ENCODE results near the gene CCDC192.

CCDC192 gene

DNA sequence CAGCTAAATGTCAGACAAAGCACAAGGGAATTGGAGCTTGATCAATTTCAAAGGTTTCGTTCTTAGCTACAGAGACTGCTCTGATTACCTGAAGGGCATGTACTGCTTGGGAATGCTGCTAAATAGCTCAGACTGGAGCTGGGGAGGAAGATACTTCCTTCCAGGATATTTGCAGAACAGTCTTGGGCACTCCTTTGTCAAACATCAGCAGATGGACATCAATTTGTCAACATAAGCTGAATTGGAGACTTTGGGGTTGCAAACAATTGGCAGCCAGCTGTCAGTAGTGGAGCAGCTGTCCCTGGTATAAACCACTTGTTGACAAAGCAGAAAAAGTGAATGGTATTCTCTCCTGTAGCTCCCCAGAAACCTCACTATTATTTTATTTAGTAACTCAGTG lies 182.0 kb downstream of the CCDC192 start:
- DNase-seq (ENCODE audit: low spot score), result no peak

DNA sequence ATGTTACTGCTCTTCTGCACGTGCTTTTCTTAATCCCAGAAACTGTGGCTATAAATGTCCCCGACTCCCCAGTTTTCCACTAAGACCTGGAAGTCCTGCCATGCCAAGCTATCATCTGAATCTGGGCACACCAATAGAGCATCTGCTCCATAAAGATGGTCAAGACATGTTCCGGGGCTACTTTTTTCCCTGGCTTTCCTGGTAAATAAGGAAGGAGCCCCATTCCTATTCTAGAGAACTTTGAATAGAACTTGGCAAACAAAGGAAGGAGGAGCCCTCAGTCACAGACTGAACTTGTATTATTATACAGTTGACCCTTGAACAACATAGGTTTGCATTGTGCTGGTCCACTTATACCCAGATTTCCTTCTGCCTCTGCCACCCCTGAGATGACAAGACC lies 182.9 kb downstream of the CCDC192 start:
- DNase-seq (ENCODE audit: low spot score), result no peak

DNA sequence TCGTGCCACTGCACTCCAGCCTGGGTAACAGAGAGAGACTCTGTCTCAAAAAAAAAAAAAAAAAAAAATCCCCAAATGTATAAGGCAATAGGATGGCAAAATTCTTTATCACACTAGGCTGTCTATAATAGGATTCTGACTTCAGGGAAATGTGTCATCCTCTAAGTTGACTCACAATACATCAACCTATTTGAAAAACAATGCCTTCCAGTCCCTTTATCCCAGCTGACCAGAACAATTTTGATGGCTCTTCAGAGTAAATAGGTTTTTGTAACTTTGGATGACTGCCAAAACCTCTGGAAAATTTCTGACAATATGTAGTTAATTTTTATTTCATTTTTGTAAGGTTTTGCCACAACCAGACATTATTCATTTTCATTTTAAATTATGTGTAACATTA lies 184.1 kb downstream of the CCDC192 start:
- no peak for DNase-seq (ENCODE audit: low spot score)

DNA sequence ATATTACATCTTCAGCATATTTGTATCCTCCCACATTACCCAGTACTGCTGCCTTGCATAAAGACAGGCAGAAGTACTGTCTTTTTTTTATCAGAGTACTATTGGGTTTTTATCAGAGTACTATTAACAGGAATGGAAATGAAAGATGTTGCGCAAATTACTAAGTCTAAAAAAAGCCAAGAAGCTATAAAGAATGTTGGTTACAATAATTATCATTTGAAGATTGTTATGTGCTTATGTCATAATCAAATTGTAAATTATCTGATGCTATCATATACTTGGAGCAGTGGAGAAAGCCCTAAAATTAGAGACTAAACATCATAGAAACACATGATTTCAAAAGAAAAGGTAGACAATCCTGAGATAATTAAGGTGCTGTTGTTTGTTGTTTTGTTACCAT lies 188.8 kb downstream of the CCDC192 start:
- no peak for DNase-seq (ENCODE audit: low spot score)

DNA sequence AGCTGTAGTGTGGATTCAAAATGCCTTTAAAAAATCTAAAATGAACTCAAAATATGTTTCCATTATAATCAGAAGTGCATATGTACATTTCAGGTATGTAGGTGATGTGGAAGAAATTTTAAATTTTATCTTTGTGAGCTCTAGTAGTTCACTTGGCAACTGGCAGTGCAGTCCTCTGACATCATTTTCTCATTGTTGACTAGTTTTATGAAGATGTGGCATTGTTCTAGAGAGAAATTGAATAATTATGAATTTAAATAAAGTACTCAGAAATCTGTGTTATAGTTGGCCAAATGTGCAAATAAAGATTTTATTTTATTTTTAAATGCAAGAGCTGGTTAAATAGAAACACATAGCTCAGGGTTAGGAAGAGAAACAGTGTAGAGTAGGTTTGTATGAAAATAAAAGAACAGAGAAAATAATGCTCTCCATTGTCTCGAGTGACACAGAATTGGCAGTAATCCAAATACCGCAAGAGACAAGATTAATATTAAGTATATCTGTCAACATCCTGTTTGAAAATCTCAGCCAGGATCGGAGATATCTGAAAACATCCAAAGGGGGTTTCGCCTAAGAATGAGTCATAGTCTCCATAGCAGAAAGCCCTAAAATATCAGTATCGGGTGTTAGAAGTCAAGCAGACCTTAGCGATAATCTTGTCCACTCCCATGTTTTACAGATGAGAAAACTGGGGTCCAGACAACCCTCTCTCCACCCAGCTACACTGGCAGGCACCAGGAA lies 189.4 kb downstream of the CCDC192 start:
- no peak for DNase-seq (ENCODE audit: low spot score)

DNA sequence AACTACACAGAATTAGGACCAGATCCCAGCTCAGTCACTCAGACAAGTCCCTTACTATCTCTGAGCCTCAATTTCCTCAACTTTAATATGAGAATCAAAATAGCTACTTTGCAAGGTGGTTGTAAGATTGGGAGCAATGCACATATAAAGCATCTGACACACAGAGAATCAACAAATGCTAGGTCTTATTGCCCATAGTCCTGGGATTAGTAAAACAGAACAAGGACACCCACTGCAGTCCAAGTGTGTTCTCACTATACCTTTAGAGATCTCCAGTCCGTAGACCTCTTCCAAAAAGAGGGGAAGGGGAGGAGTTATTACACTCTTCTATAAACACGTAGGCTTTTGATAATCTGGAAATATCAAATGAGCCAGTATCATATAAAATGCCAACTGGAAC lies 190.0 kb downstream of the CCDC192 start:
- DNase-seq (ENCODE audit: low spot score), result no peak

DNA sequence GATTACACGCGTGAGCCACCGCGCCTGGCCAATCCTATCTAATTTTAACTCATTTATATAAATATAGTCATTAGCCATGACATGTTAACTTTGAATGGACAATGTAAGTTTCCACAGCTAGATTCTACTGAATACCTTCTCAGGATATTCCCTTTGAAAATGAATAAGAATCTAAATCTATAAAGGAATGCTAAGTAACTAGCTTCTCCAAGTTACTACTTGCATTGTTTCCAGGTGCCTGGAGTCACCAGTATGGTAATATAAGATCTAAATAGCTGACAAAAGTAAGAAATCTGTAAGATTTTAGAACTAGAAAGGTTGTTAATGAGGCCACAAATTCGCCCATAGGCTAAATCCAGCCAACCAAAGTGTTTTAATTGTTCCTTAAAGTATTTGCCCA lies 191.3 kb downstream of the CCDC192 start:
- DNase-seq (ENCODE audit: low spot score), result no peak

DNA sequence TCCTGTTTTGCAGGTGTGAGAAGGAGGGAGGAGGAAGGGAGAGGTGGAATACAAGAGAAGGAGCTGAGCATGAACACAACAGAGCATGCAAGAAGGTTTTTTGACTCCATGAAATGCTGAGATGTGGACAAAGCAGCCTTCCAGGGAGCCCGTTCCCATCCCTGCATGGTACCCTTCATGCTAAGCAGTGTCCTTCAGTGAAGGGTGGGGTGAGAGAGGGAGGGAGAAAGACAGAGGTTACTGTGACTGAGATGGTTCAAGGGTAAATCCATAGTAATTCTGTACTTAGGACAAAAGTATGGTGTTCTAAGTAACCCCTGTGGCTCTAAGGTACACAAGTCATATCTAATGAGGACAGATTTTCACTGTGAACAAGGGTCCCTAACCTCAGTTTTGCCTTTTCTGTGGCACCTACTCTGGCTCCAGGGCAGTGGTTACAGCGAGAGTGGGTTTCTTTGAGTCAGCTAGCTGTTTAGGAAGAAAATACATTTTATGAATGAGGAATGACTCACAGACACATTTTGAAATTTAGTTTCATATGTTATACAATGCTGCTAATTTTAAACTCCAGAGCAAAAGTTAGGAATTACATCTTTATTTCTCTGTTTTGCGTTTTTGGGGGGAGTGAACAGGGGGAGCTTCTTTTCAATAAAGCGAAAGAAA lies 195.5 kb downstream of the CCDC192 start:
- no peak for DNase-seq (ENCODE audit: low spot score)

DNA sequence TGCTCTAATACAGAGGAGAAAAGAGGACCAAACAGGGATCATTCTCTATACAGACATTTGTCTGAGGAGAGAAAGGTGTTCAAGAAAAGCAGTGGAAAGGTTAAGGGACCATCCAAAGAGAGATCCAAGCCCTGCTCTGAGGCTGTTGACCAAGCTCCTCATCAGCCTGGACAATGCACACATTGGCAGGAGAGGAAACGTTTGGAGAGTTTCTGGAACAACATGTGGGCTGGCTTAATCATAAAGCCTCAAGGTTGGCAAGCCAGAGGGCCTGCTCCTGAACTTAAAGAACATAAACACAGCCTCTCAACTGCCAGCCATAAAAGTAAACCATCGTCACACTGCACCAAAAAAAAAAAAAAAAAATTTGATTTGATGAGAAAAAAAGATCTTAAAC lies 196.0 kb downstream of the CCDC192 start:
- no peak for DNase-seq (ENCODE audit: low spot score)

DNA sequence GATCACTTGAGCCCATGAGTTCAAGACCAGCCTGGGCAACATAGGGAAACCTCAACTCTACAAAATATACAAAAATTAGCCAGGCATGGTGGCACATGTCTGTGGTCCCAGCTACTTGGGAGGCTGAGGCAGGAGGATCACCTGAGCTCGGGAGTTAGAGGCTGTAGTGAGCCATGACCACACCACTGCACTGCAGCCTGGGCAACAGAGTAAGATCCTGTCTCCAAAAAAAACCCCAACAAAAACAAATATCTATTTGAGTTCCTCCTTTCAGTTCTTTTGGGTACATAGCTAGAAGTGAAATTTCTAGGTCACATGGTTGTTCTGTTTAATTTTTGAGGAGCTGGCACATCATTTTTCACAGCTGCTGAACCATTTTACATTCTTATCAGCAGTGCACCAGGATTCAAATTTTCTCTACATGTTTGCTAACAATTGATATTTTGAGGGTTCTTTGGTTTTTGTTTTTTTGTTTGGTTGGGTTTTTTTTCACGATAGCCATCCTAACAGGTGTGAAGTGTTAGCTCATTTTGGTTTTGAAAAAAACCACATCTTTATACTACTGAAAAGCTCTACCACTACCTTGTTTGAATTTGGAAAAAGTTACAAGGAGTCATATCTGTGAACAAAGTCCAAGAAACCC lies 203.5 kb downstream of the CCDC192 start:
- DNase-seq (ENCODE audit: low spot score), result no peak

DNA sequence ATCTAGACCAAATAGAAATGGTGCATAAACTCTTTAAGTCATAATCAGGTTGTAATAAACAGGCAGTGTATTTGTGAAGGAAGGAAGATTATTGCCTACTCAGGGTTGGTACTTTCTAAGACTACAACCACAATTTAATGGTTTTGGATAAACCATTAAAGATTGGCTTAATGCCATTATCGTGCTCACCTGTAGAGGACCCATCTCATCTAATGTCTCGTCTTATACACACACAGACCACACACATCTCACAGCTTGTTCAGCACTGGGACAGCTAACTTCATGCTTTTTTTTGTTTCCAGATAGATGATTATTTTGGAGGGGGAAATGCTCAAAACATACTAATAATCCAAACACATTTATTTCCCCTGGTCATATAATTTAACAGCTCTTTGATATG lies 204.7 kb downstream of the CCDC192 start:
- no peak for DNase-seq (ENCODE audit: low spot score)

DNA sequence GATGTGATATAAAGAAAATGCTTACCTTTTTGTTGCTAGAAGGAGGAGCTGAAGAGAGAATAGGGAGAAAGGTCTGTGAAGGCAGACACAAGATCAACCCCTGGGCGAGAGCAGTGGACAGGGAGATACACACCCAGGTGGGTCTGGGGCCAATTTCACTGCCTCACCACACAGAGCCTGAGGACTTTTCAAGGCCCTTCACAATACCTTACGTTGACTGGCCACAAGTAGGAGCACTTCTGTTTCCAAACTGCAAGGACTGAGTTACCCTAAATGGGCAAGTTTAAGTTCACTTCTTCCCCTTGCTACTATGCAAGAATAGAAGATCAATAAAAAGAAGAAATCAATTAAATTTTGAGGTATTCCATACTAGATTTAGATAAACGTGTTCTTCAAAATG lies 205.9 kb downstream of the CCDC192 start:
- DNase-seq (ENCODE audit: low spot score), result no peak

DNA sequence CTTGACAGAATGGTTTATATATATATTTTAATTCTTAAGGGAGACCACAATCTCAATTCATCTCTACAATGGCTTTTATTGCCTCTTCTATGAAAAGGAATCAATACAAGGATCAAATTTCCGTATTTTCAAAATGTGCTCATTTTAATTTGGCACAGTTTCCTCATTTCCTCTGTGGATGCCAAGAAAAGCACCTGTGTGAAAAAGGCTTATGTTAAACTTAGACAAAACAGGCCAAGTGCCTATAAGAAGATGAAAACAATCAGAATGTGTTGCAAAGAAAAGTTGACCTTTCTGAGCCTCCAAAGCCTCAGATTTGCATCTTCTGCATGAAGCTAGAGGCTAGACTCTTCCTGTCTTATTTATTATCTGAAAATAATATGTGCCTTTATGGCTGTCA lies 206.6 kb downstream of the CCDC192 start:
- no peak for DNase-seq (ENCODE audit: low spot score)

DNA sequence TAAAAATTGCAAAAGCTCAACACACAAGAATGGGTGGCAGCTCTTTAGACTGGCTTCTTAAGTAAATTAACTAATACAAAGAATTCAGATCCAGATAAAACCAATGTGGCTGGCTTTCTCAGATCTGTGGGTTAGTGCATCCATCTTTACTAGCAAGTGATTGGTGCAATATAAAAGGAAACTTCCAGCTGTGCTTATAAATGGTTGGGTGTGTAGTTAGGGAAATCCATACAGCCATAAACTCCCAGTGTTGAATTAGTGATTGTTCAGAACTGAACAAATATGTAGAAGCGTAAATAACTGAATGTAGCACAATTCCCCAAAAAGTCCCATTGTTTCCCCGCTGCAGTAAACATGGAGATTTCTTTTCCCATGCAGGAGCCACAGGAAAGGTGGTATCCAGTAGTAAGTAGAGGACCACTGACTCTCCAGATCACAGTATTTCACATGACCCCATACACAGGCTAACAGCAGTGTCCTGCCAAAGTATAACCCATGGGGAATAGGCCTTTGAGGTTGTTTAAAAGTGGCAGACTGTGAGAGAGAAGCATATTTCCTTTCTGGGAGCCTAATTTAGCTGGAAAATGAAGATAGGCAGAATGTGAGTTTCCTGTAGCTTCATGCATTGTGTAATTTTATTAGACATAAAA lies 207.2 kb downstream of the CCDC192 start:
- DNase-seq (ENCODE audit: low spot score), result no peak

DNA sequence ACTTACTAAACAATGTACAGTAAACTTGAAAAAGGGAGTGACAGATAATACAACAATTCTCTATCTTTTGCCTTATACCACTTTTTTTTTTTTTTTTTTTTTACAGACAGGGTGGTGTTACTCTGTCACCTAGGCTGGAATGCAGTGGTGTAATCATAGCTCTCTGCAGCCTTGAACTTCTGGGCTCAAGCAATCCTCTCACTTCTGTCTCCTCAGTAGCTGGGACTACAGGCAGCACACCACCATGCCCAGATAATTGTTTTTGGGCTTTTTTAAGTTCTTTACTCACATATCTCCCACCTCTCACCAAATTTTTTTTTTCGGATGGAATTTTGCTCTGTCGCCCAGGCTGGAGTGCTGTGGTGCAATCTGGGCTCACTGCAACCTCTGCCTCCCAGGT lies 208.4 kb downstream of the CCDC192 start:
- no peak for DNase-seq (ENCODE audit: low spot score)

DNA sequence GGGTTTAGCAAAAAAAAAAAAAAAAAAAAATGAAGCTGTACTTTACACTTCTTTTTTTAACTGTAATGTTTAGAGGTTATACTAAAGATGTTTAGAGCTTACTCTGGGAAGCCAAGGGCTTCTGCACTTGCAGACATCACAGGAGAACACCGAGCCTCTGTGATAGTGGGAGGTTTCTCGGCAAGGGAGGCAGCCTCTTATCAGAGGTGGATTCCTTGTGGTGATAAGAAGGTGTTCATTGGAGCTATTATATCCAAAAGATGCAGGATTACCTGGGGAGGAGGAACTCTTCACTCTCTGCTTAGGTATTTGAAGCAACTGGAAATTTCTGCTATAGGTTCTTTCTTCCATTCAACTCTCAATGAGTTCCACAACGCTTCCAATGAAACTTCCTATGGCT lies 209.2 kb downstream of the CCDC192 start:
- DNase-seq (ENCODE audit: low spot score), result no peak

DNA sequence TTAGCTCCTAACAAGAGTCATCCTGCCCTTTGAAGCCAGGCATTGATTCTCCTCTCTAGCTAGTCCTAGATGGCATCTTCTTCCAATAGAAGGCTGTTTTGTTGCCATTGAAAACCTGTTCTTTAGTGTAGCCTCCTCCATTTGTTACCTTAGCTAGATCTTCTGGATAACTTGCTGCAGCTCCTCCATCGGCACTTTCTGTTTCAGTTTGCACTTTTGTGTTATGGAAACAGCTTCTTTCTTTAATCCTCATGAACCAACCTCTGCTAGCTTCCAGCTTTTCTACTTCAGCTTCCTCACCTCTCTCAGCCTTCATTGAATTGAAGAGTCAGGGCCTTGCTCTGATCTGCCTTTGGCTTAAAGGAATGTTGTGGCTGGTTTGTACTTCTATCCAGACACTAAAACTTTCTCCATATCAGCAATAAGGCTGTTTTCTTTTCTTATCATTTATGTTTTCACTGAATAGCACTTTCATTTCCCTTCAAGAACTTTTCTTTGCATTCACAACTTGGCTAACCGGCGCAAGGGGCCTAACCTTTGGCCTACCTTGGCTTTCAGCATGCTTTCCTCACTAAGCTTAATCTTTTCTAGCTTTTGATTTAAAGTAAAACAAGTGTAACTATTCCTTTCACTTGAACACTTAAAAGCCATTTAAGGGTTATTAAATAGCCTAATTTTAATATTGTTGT lies 213.8 kb downstream of the CCDC192 start:
- no peak for DNase-seq (ENCODE audit: low spot score)

DNA sequence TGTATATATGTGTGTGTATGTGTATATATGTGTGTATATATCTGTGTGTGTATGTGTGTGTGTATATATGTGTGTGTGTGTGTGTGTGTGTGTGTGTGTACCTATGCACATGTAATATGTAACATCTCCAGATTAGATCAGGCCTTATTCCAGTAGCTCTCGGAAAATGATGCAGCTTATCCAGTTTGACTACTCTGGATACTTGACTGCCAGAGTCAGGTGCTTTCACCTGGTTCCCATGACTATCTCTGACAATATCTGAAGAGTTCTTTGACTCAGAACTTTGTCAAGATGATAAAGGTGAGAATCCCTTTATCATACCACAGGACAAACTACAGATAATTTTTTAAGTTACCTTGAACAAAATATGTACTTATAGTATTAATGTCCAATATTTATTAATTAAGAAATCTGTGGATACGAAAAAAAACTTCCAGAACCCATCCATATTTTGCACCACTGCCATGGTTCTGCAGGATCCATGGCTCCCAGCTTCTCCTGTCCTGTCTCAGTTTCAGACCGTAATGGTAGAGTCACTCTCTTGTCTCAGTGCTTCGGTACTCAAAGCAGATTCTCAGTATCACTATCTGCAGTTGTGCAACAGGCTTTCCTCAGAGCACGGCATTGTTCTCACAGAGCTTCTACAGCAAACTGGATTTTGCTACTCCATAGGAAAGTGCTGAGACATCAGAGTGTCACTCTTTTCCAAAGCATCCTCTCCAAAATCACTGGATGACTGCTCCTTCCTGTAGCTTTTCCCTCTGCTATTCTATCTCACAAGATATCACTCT lies 216.0 kb downstream of the CCDC192 start:
- no peak for DNase-seq (ENCODE audit: low spot score)

DNA sequence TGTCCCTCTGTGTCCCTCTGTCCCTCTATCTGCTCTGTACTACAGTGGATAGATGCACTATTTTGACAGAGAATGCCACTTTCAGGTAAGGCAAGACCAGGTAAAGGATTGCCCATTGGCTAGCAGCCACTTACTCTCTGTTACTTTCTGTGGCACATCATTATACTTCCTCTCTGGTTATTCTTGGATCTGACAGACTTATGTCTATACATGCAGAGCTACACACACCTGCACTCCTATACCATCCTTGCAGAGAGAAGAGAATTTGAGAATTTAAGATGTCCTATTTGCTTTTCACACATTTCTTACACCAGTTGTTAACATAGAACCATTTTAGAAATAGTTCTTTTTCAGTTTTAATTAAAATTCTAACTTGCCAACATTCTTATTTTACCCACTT lies 216.6 kb downstream of the CCDC192 start:
- no peak for DNase-seq (ENCODE audit: low spot score)

DNA sequence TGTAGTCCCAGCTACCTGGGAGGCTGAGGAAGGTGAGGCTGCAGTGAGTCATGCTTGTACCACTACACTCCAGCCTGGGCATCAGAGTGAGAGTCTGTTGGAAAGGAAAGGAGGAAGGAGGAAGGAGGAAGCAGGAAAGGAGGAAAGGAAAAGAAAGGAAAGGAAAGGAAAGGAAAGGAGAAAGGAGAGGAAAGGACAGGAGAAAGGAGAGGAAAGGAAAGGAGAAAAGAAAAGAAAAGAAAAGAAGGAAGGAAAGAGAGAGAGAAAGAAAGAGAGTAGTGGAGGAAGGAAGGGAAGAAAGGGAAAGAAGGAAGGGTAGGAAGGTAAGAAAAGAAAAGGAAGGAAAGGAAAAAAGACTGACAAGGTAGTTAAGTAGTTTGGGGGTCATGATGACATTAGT lies 217.7 kb downstream of the CCDC192 start:
- no peak for DNase-seq (ENCODE audit: low spot score)

DNA sequence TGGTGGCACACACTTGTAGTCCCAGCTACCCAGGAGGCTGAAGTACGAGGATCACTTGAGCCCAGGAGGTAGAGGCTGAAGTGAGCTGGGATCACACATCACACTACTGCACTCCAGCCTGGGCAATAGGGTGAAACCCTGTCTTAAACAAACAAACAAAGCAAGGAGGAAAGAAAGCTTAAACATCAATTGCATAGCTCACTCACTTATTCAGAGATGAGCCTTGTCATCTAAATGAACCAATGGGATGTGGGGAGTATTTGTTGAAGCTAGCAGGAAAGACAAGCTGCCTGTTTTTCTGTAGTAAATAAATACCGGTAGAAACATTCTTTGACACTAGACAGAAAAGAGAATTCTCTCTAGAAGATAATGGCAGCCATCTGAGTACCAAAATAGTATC lies 219.4 kb downstream of the CCDC192 start:
- DNase-seq (ENCODE audit: low spot score), result no peak

Measured in hepatic stellate cell (primary cell).